Adrenal gland (tissue), 12 donors: Measurements from ENCODE around the gene ZNF660. TPM values are rescaled to one million over a fixed set of nuclear protein-coding genes. Genes with fewer than 3 reads are reported as not detected.

Experiments used
- DNase-seq, 7 donors: peaks; one replicate each; pipeline ENCODE4 v3.0.0-alpha.2; 2019 to 2020
- H3K27ac ChIP-seq, 5 donors: fragments of 200-600 bp; sonication (generic) in 4 of 5; 1 replicate in 3 of 5; 2 replicates in 2 of 5; pipeline versions ENCODE4 v1.5.1 to v1.8.0; 2016 to 2020; ENCODE audit warnings: mild to moderate bottlenecking in 1 of 5
- H3K27me3 ChIP-seq: fragments of 200-600 bp; 2 replicates; pipeline ENCODE4 v1.8.0; 2021
- H3K36me3 ChIP-seq, 2 donors: fragments of 200-600 bp; replicated peaks in 1 of 2; 1 replicate in 1 of 2; 2 replicates in 1 of 2; pipeline versions ENCODE4 v1.5.1 to v1.8.0; 2018 to 2022
- H3K4me1 ChIP-seq, 2 donors: fragments of 200-600 bp; replicated peaks in 1 of 2; 1 replicate in 1 of 2; 2 replicates in 1 of 2; pipeline versions ENCODE4 v1.5.1 to v1.8.0; 2018 to 2021
- H3K4me3 ChIP-seq, 4 donors: fragments of 200-600 bp; sonication (generic) in 3 of 4; one replicate each; pipeline ENCODE4 v1.5.1; 2016 to 2018
- H3K9me3 ChIP-seq, 3 donors: fragments of 200-600 bp; sonication (generic) in 1 of 3; replicated peaks in 1 of 3; 1 replicate in 2 of 3; 2 replicates in 1 of 3; pipeline versions ENCODE4 v1.5.1 to v1.8.0; 2016 to 2021
- CTCF ChIP-seq, 6 experiments: fragments of 450-650 bp in 4 of 6; fragments of 200-600 bp in 2 of 6; sonication (generic) in 1 of 6; IDR thresholded peaks; 1 replicate in 5 of 6; 2 replicates in 1 of 6; pipeline versions ENCODE4 v1.5.1 to v1.8.0; 2016 to 2021; ENCODE audit warnings: antibody characterized with exemption in 6 of 6, mild to moderate bottlenecking in 2 of 6, moderate library complexity in 1 of 6
- POLR2A ChIP-seq, 2 donors: fragments of 450-650 bp; IDR thresholded peaks; one replicate each; pipeline ENCODE4 v1.6.1; 2017; ENCODE audit warnings: antibody characterized with exemption in 2 of 2, mild to moderate bottlenecking in 2 of 2, moderate library complexity in 1 of 2
- WGBS, 4 donors: extraction: QIAGEN DNeasy Blood & Tissue Kit in 2 of 4; methylation state at CpG; one replicate each; pipeline versions ENCODE4 v1.1.5 to v1.1.7; 2013 to 2017; 5-methylcytosine and 5-hydroxymethylcytosine counted together
- intact Hi-C, 2 donors: fragments of 100-400 bp; cut with DNase I; formaldehyde crosslinking; loops; one replicate each; pipeline versions ENCODE4 v1.14.1 to v1.15.0; 2022 to 2023
- polyA plus RNA-seq, 3 donors: library from polyadenylated mRNA; stranded (reverse); fragments of 200-250 nt in 2 of 3; fragments of 350-450 nt in 1 of 3; fragmentation: Illumina TruSeq in 1 of 3; extraction: RNeasy Lipid Tissue Mini Kit (QIAGEN cat#74804) in 1 of 3; gene quantifications; one replicate each; pipeline ENCODE4 v1.2.3, GENCODE V29; 2013 to 2014
- total RNA-seq, 9 donors: library from RNA; depleted of rRNA in 4 of 9; stranded (reverse); fragments of >200 nt in 4 of 9; fragments of 120-200 nt in 1 of 9; fragmentation: NEBNext Ultra II Directional in 1 of 9; extraction: Animal tissue kit (Norgen Biotek cat#: 25700) in 1 of 9; gene quantifications; one replicate each; pipeline versions ENCODE4 v1.1.0 to v1.2.4, GENCODE V29; 2013 to 2023
- donor health status: healthy with polysubstance abuse.
- donor health status: Bipolar disorder and iron deficiency.
- donor health status: DM: yes; HTN: yes; CAD: no.
- donor health status: DM: no; HTN: no; CAD: no.
- donor health status: DM: no; HTN: no; CAD: no.
- donor health status: DM: yes; HTN: yes; CAD: no.

ZNF660 gene
- total and polyA plus RNA-seq, 12 donors, result 0.83 to 14.4 (median 3.0) TPM

- peaks cover 0 to 13% (median 7%) of the 10 kb centered on the region in 3 donors for H3K9me3 ChIP-seq
- H3K4me1 ChIP-seq, result peaks cover 0 to 2% of the 10 kb centered on the region in 2 donors
- TF ChIP-seq POLR2A (IDR thresholded peaks at IDR 0.05) (no peak), CTCF (IDR thresholded peaks at IDR 0.05) (no peak)
- H3K27me3 ChIP-seq, result no peaks in the 10 kb centered on the region
- intact Hi-C loops, result no loop called here
- DNase-seq, result no peak
- H3K36me3 ChIP-seq, result peaks cover 0 to 22% of the 10 kb centered on the region in 2 donors
- 95 to 100% (median 99%) methylated on average over 4 of the region's 4 CpGs for WGBS, 4 donors
- no peak overlapping the region for H3K27ac ChIP-seq
- no peak overlapping the region for H3K4me3 ChIP-seq
Observed at GRCh38 chr3:44643024-44643423, 58.3 kb downstream of the ZNF660 start.

GRCh38 chr3:44647771-44648170, 63.0 kb downstream of the ZNF660 start:
- no peak overlapping the region for H3K4me3 ChIP-seq
- WGBS, 4 donors, result 92 to 97% (median 92%) methylated on average over 1 of the region's 1 CpG
- no peak overlapping the region for H3K27ac ChIP-seq
- H3K36me3 ChIP-seq, result peaks cover 0 to 17% of the 10 kb centered on the region in 2 donors
- H3K9me3 ChIP-seq, result peaks cover 0 to 6% (median 0%) of the 10 kb centered on the region in 3 donors
- H3K4me1 ChIP-seq, result peaks cover 0 to 16% of the 10 kb centered on the region in 2 donors
- no peaks in the 10 kb centered on the region for H3K27me3 ChIP-seq
- TF ChIP-seq POLR2A (IDR thresholded peaks at IDR 0.05) (no peak), CTCF (IDR thresholded peaks at IDR 0.05) (no peak)
- intact Hi-C loops, result no loop called here
- DNase-seq, result no peak

- no peak for TF ChIP-seq POLR2A (IDR thresholded peaks at IDR 0.05)
- no peak for TF ChIP-seq CTCF (IDR thresholded peaks at IDR 0.05)
- peak; percentile 70 to 85 (median 77) for DNase-seq
- Histone ChIP-seq H3K4me1 (peaks cover 0 to 16% of the 10 kb centered on the region in 2 donors), H3K27me3 (no peaks in the 10 kb centered on the region), H3K9me3 (no peaks in the 10 kb centered on the region), H3K4me3 (peak within 1 kb of the TSS; percentile 59 to 88 (median 74)), H3K36me3 (peaks cover 0 to 24% of the 10 kb centered on the region in 2 donors), H3K27ac (peak within 1 kb of the TSS in 3 of 5 donors; percentile 43 to 80 (median 49))
- 0 to 2% (median 1%) methylated on average over 22 to 37 of the region's 37 CpGs for WGBS, 4 donors
- intact Hi-C loops, result no loop called here
Observed at GRCh38 chr3:44648564-44649229, 63.9 kb downstream of the ZNF660 start, which contains the start of gene ZNF35. TSS of gene ZNF35 (plus strand) at chr3:44648732. CDS start at chr3:44651068, 2,336 bp downstream.

Other genes with a start within 250 kb of the ZNF660 start
- 10 to 100 TPM; 22.3 to 51.9 (median 32.3) TPM for gene TCAIM, start 246.2 kb upstream of the ZNF660 start, total RNA-seq
- 10 to 100 TPM; 11.8 to 31.5 (median 14.3) TPM for gene TCAIM, start 246.2 kb upstream of the ZNF660 start, polyA plus RNA-seq
- 10 to 100 TPM in 4 of 9 donors, 1 to 10 TPM in 5; 5.8 to 21.1 (median 10.0) TPM for gene ZNF445, start 107.3 kb upstream of the ZNF660 start, total RNA-seq
- 1 to 10 TPM; 2.6 to 6.1 (median 4.7) TPM for gene ZNF445, start 107.3 kb upstream of the ZNF660 start, polyA plus RNA-seq
- gene ZKSCAN7, start 29.8 kb upstream of the ZNF660 start, total RNA-seq, result 10 to 100 TPM in 2 of 9 donors, 1 to 10 TPM in 7; 3.7 to 11.2 (median 5.6) TPM
- gene ZKSCAN7, start 29.8 kb upstream of the ZNF660 start, polyA plus RNA-seq, result 1 to 10 TPM; 1.9 to 7.5 (median 3.6) TPM
- gene ZNF197, start 40.1 kb downstream of the ZNF660 start, total RNA-seq, result 10 to 100 TPM in 8 of 9 donors, 1 to 10 TPM in 1; 7.2 to 23.9 (median 14.2) TPM
- gene ZNF197, start 40.1 kb downstream of the ZNF660 start, polyA plus RNA-seq, result 10 to 100 TPM in 2 of 3 donors, 1 to 10 TPM in 1; 9.4 to 17.5 (median 13.0) TPM
- gene ZNF35, start 63.8 kb downstream of the ZNF660 start, total RNA-seq, result 10 to 100 TPM in 3 of 9 donors, 1 to 10 TPM in 6; 2.8 to 13.7 (median 6.9) TPM
- gene ZNF35, start 63.8 kb downstream of the ZNF660 start, polyA plus RNA-seq, result 1 to 10 TPM; 3.5 to 7.4 (median 4.5) TPM
- gene ZNF502, start 127.7 kb downstream of the ZNF660 start, total RNA-seq, result 10 to 100 TPM in 1 of 9 donors, 1 to 10 TPM in 8; 2.7 to 10.2 (median 5.6) TPM
- gene ZNF502, start 127.7 kb downstream of the ZNF660 start, polyA plus RNA-seq, result 1 to 10 TPM; 4.1 to 9.0 (median 5.6) TPM
- gene ZNF501, start 144.7 kb downstream of the ZNF660 start, total RNA-seq, result 1 to 10 TPM in 8 of 9 donors, under 1 TPM in 1; 0.06 to 4.6 (median 2.1) TPM
- gene ZNF501, start 144.7 kb downstream of the ZNF660 start, polyA plus RNA-seq, result 1 to 10 TPM in 2 of 3 donors, under 1 TPM in 1; 0.74 to 2.0 (median 1.6) TPM
- gene KIAA1143, start 176.7 kb downstream of the ZNF660 start, total RNA-seq, result 10 to 100 TPM; 15.7 to 43.6 (median 26.3) TPM
- gene KIAA1143, start 176.7 kb downstream of the ZNF660 start, polyA plus RNA-seq, result 10 to 100 TPM in 1 of 3 donors, 1 to 10 TPM in 2; 6.7 to 55.1 (median 6.7) TPM
- 10 to 100 TPM in 1 of 9 donors, 1 to 10 TPM in 2, under 1 TPM in 6; 0.42 to 10.2 (median 0.69) TPM for gene KIF15, start 176.8 kb downstream of the ZNF660 start, total RNA-seq
- 1 to 10 TPM in 1 of 3 donors, under 1 TPM in 2; 0.20 to 1.6 (median 0.24) TPM for gene KIF15, start 176.8 kb downstream of the ZNF660 start, polyA plus RNA-seq